Measurements from ENCODE around the gene ST8SIA4. TPM values are rescaled to one million over a fixed set of nuclear protein-coding genes. Genes with fewer than 3 reads are reported as not detected.

Gene ST8SIA4
- total RNA-seq, 1 experiment from 2014 or later: 0.47 TPM

DNA sequence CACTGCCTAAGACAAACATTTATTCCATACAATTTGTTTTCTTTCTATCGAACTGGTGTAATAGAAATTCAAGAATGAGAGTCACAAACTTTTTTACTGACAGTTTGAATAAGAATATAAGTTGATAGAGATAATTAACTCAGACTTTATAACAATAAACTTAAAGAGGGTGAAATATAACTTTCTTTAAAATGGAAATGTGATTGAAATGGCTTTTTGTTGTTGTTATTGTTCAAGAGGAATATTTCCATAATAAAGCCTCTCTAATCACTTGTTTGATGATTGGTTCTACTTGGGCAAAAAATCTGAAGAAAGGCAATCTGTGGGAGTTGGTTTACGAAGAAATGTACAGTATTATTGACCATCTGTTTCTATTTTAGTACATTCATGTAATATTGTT is 79.3 kb downstream of the ST8SIA4 start:
- BruUV-seq (replicated peaks): no TSS peak
- TF ChIP-seq EZH2 (IDR thresholded peaks at IDR 0.05; ENCODE audit: borderline replicate concordance, low read depth, low read length, poor library complexity, severe bottlenecking): no peak
- TF ChIP-seq, protein P1, sequence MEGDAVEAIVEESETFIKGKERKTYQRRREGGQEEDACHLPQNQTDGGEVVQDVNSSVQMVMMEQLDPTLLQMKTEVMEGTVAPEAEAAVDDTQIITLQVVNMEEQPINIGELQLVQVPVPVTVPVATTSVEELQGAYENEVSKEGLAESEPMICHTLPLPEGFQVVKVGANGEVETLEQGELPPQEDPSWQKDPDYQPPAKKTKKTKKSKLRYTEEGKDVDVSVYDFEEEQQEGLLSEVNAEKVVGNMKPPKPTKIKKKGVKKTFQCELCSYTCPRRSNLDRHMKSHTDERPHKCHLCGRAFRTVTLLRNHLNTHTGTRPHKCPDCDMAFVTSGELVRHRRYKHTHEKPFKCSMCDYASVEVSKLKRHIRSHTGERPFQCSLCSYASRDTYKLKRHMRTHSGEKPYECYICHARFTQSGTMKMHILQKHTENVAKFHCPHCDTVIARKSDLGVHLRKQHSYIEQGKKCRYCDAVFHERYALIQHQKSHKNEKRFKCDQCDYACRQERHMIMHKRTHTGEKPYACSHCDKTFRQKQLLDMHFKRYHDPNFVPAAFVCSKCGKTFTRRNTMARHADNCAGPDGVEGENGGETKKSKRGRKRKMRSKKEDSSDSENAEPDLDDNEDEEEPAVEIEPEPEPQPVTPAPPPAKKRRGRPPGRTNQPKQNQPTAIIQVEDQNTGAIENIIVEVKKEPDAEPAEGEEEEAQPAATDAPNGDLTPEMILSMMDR (conservative IDR thresholded peaks at IDR 0.05; ENCODE audit: low read depth, low read length): no peak
- ChIA-PET POLR2A (ENCODE audit: low non-redundant PET) (no interaction called here), CTCF (no interaction called here)
- Histone ChIP-seq H3K4me1 (ENCODE audit: insufficient read depth, low read length, poor library complexity, severe bottlenecking) (peaks cover 32% of the 10 kb centered on the region), H3K27me3 (replicated peaks; ENCODE audit: insufficient read depth, low read depth, low read length, poor library complexity) (peaks cover 6% of the 10 kb centered on the region), H3K9me3 (ENCODE audit: low read depth, low read length, poor library complexity, severe bottlenecking) (no peaks in the 10 kb centered on the region), H3K4me3 (ENCODE audit: low read depth, low read length, poor library complexity, severe bottlenecking) (no peak overlapping the region), H3K36me3 (ENCODE audit: insufficient read depth, low read length, poor library complexity, severe bottlenecking) (no peaks in the 10 kb centered on the region), H3K27ac (ENCODE audit: low read depth, low read length, poor library complexity, severe bottlenecking) (no peak overlapping the region)
- intact Hi-C loops (cut with micrococcal nuclease; ENCODE audit: unreplicated experiment): no loop called here
- DNase-seq (ENCODE audit: low spot score): no peak

DNA sequence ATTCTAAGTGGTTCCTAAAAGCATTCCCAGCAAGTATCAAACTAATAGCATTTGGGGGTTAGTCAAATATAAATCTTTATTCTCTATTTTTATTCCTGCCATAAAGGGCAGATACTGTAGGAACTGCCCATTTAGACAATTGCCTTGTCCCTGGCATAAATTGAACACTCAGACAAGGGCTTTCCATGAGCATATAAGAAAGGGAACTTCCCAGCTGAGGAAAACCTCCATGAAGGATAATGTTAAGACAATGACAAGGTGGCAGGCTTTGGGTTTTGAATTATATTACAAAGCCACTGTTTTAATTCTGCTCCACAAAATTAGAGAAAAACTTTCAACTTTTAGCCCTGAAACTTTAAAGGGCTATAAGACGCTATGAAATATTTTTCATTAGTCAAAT is 81.3 kb downstream of the ST8SIA4 start:
- Histone ChIP-seq H3K9me3 (ENCODE audit: low read depth, low read length, poor library complexity, severe bottlenecking) (no peaks in the 10 kb centered on the region), H3K4me1 (ENCODE audit: insufficient read depth, low read length, poor library complexity, severe bottlenecking) (peaks cover 16% of the 10 kb centered on the region), H3K36me3 (ENCODE audit: insufficient read depth, low read length, poor library complexity, severe bottlenecking) (no peaks in the 10 kb centered on the region), H3K27ac (ENCODE audit: low read depth, low read length, poor library complexity, severe bottlenecking) (no peak overlapping the region), H3K27me3 (replicated peaks; ENCODE audit: insufficient read depth, low read depth, low read length, poor library complexity) (peaks cover 6% of the 10 kb centered on the region), H3K4me3 (ENCODE audit: low read depth, low read length, poor library complexity, severe bottlenecking) (no peak overlapping the region)
- ChIA-PET CTCF (no interaction called here), POLR2A (ENCODE audit: low non-redundant PET) (no interaction called here)
- TF ChIP-seq EZH2 (IDR thresholded peaks at IDR 0.05; ENCODE audit: borderline replicate concordance, low read depth, low read length, poor library complexity, severe bottlenecking): no peak
- BruUV-seq (replicated peaks): no TSS peak
- intact Hi-C loops (cut with micrococcal nuclease; ENCODE audit: unreplicated experiment): no loop called here
- no peak for DNase-seq (ENCODE audit: low spot score)

DNA sequence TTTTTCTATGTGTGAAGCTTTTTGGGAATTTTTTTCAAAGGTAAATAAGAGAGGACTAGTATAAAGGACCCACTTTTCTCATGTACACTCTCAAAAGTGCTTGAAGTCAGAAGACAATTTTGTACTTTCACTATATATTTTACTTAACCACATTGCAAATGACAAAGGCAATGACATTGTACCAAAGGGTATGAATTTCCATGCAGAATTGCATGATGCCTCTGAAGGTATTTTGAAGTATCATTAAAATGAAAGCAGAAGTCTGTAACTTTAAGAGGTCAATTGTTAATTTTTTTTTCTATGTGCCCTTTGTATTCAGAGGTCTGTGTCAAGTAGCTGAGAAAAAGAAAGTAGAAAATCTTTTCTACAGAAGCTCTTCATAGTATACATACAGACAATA is 84.7 kb downstream of the ST8SIA4 start:
- H3K27ac ChIP-seq (ENCODE audit: low read depth, low read length, poor library complexity, severe bottlenecking): no peak overlapping the region
- peaks cover 9% of the 10 kb centered on the region for H3K4me1 ChIP-seq (ENCODE audit: insufficient read depth, low read length, poor library complexity, severe bottlenecking)
- no peaks in the 10 kb centered on the region for H3K9me3 ChIP-seq (ENCODE audit: low read depth, low read length, poor library complexity, severe bottlenecking)
- intact Hi-C loops (cut with micrococcal nuclease; ENCODE audit: unreplicated experiment): no loop called here
- CTCF ChIA-PET: no interaction called here
- H3K36me3 ChIP-seq (ENCODE audit: insufficient read depth, low read length, poor library complexity, severe bottlenecking): no peaks in the 10 kb centered on the region
- no peak overlapping the region for H3K4me3 ChIP-seq (ENCODE audit: low read depth, low read length, poor library complexity, severe bottlenecking)
- DNase-seq (ENCODE audit: low spot score): no peak
- H3K27me3 ChIP-seq (replicated peaks; ENCODE audit: insufficient read depth, low read depth, low read length, poor library complexity): peaks cover 6% of the 10 kb centered on the region
- POLR2A ChIA-PET (ENCODE audit: low non-redundant PET): no interaction called here
- no peak for TF ChIP-seq EZH2 (IDR thresholded peaks at IDR 0.05; ENCODE audit: borderline replicate concordance, low read depth, low read length, poor library complexity, severe bottlenecking)
- TF ChIP-seq, protein P1 (conservative IDR thresholded peaks at IDR 0.05; ENCODE audit: low read depth, low read length): no peak
- no TSS peak for BruUV-seq (replicated peaks)

DNA sequence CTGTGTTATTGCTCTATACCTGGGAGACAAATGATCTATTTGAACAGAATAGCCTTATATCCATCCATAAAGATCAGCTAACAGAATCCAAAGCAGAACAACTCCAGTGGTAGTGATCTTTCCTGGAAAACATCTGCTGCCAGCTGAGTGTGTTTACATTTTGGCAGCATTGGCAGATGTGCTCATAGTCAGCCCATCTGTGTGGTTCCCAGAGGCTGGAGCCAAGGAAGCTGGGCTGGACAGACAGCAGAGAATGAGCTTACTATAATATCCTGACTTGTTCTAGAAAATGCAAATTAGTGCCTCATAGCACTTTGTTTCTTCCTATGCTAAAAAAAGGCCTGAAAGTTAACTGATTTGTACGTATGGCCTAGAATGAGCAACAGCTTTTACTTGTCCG is 99.7 kb downstream of the ST8SIA4 start:
- H3K27ac ChIP-seq (ENCODE audit: low read depth, low read length, poor library complexity, severe bottlenecking): no peak overlapping the region
- BruUV-seq (replicated peaks): no TSS peak
- H3K27me3 ChIP-seq (replicated peaks; ENCODE audit: insufficient read depth, low read depth, low read length, poor library complexity): no peaks in the 10 kb centered on the region
- H3K4me1 ChIP-seq (ENCODE audit: insufficient read depth, low read length, poor library complexity, severe bottlenecking): no peaks in the 10 kb centered on the region
- intact Hi-C loops (cut with micrococcal nuclease; ENCODE audit: unreplicated experiment): no loop called here
- no peaks in the 10 kb centered on the region for H3K9me3 ChIP-seq (ENCODE audit: low read depth, low read length, poor library complexity, severe bottlenecking)
- POLR2A ChIA-PET (ENCODE audit: low non-redundant PET): no interaction called here
- TF ChIP-seq EZH2 (IDR thresholded peaks at IDR 0.05; ENCODE audit: borderline replicate concordance, low read depth, low read length, poor library complexity, severe bottlenecking): no peak
- TF ChIP-seq, protein P1 (conservative IDR thresholded peaks at IDR 0.05; ENCODE audit: low read depth, low read length): no peak
- CTCF ChIA-PET: interaction anchor here (0.5 kb wide), 1 partner anchor 30 kb away, joined by 3 read pairs; no protein-coding TSS in a partner anchor
- no peak overlapping the region for H3K4me3 ChIP-seq (ENCODE audit: low read depth, low read length, poor library complexity, severe bottlenecking)
- DNase-seq (ENCODE audit: low spot score): no peak
- no peaks in the 10 kb centered on the region for H3K36me3 ChIP-seq (ENCODE audit: insufficient read depth, low read length, poor library complexity, severe bottlenecking)

Data from A673 (cell line).